NCI-H345 (cell line): ENCODE data around the gene WASL.
A peak's percentile ranks its signal among the peaks of the same experiment; 100 is the strongest.
"Not testable (repeated sequence)": the region's sequence is repeated elsewhere in the genome, so short reads cannot be mapped to it uniquely, and the experiment has no call there.

Experiments used
- DNase-seq: peaks from one replicate; lab custom pipeline; 2025; lab: John Stamatoyannopoulos, UW

The WASL gene

GRCh38 chr7:123748734-123749536 is at the start of gene WASL:
WASL (minus strand) TSS chr7:123749003; CDS start chr7:123748734, 269 bp downstream.
- peak; percentile 96 for DNase-seq

- peak; percentile 48 for DNase-seq
Measured at GRCh38 chr7:123797673-123798531, 49.1 kb upstream of the WASL start.

GRCh38 chr7:123796568-123796967 is 47.8 kb upstream of the WASL start:
- no peak for DNase-seq

- no peak for DNase-seq
Measured at GRCh38 chr7:123795917-123796316, 47.1 kb upstream of the WASL start.

GRCh38 chr7:123795116-123795515 is 46.3 kb upstream of the WASL start:
- not testable (repeated sequence) for DNase-seq

GRCh38 chr7:123792547-123792946 is 43.7 kb upstream of the WASL start:
- DNase-seq: no peak

GRCh38 chr7:123791001-123791400 is 42.2 kb upstream of the WASL start:
- DNase-seq: no peak

- no peak for DNase-seq
Measured at GRCh38 chr7:123789817-123790216, 41.0 kb upstream of the WASL start.

GRCh38 chr7:123789206-123789784 is 40.5 kb upstream of the WASL start:
- DNase-seq: no peak

- no peak for DNase-seq
Measured at GRCh38 chr7:123788584-123788983, 39.8 kb upstream of the WASL start.

- no peak for DNase-seq
Measured at GRCh38 chr7:123787220-123788007, 38.6 kb upstream of the WASL start.

GRCh38 chr7:123784263-123784662 is 35.5 kb upstream of the WASL start:
- DNase-seq: no peak

GRCh38 chr7:123783820-123784219 is 35.0 kb upstream of the WASL start:
- no peak for DNase-seq

- no peak for DNase-seq
Measured at GRCh38 chr7:123782071-123782798, 33.4 kb upstream of the WASL start.

- not testable (repeated sequence) for DNase-seq
Measured at GRCh38 chr7:123780472-123780871, 31.7 kb upstream of the WASL start.

GRCh38 chr7:123774496-123774895 is 25.7 kb upstream of the WASL start:
- DNase-seq: no peak

GRCh38 chr7:123773481-123773880 is 24.7 kb upstream of the WASL start:
- DNase-seq: no peak

GRCh38 chr7:123772652-123773051 is 23.8 kb upstream of the WASL start:
- DNase-seq: no peak

GRCh38 chr7:123771846-123772245 is 23.0 kb upstream of the WASL start:
- no peak for DNase-seq

- DNase-seq: no peak
Measured at GRCh38 chr7:123771256-123771655, 22.5 kb upstream of the WASL start.

GRCh38 chr7:123770378-123770777 is 21.6 kb upstream of the WASL start:
- no peak for DNase-seq
